Dermis blood vessel endothelial cell (primary cell): ENCODE measurements around the gene NCAPG. TPM values are rescaled to one million over a fixed set of nuclear protein-coding genes. Genes with fewer than 3 reads are reported as not detected.

Experiments
- DNase-seq: peaks from one replicate; pipeline ENCODE4 v3.0.0; 2010
- total RNA-seq: library from RNA; depleted of rRNA; stranded (reverse); fragments of >200 nt; gene quantifications from 2 replicates; pipeline ENCODE4 v1.2.3, GENCODE V29; 2014

NCAPG gene
- total RNA-seq, 1 donor from 2014 or later = 16.2 TPM

GRCh38 chr4:17877661-17878060, 66.9 kb downstream of the NCAPG start:
- DNase-seq = no peak

GRCh38 chr4:17884063-17884462, 73.3 kb downstream of the NCAPG start:
- no peak for DNase-seq

GRCh38 chr4:17884511-17884910, 73.7 kb downstream of the NCAPG start:
- DNase-seq = no peak

- no peak for DNase-seq
Measured at GRCh38 chr4:17889692-17890091, 78.9 kb downstream of the NCAPG start.

GRCh38 chr4:17894421-17894820, 83.6 kb downstream of the NCAPG start:
- DNase-seq = no peak

Other genes with a start within 250 kb of the NCAPG start
- gene LAP3, start 233.8 kb upstream of the NCAPG start, total RNA-seq = 217 and 395 TPM in 2 replicates
- 11.4 TPM in 2 replicates for gene MED28, start 196.3 kb upstream of the NCAPG start, total RNA-seq
- not detected in 2 replicates for gene FAM184B, start 29.4 kb upstream of the NCAPG start, total RNA-seq
- 19.2 and 21.4 TPM in 2 replicates for gene DCAF16, start 222 bp upstream of the NCAPG start, total RNA-seq
- gene LCORL, start 210.8 kb downstream of the NCAPG start, total RNA-seq = 21.2 and 35.4 TPM in 2 replicates